Astrocyte (in vitro differentiated cells and primary cell): ENCODE measurements around the gene HMGN2. TPM values are rescaled to one million over a fixed set of nuclear protein-coding genes. Genes with fewer than 3 reads are reported as not detected.

Source experiments
- DNase-seq: peaks from one replicate; pipeline ENCODE4 v3.0.0-alpha.2; 2010; ENCODE audit warnings: low read depth
- FAIRE-seq: peaks from 2 replicates; lab custom pipeline; 2011; peaks lifted over from hg19 to GRCh38; lab: Jason Lieb, UNC
- H2AFZ ChIP-seq: 2 replicates; pipeline ENCODE4 v1.6.0; 2012; ENCODE audit warnings: low read depth, low read length, inconsistent platforms
- H3K27ac ChIP-seq: 2 replicates; pipeline ENCODE4 v1.5.1; 2011; ENCODE audit warnings: low read depth, low read length, inconsistent platforms
- H3K27me3 ChIP-seq: 2 replicates; pipeline ENCODE4 v1.6.0; 2011; ENCODE audit warnings: low read length, inconsistent platforms; ENCODE audit not compliant: insufficient read depth
- H3K36me3 ChIP-seq: 2 replicates; pipeline ENCODE4 v1.5.1; 2011; ENCODE audit warnings: low read length, inconsistent platforms; ENCODE audit not compliant: insufficient read depth
- H3K4me1 ChIP-seq: 2 replicates; pipeline ENCODE4 v1.5.1; 2011; ENCODE audit warnings: low read length, inconsistent platforms; ENCODE audit not compliant: insufficient read depth
- H3K4me2 ChIP-seq: 2 replicates; pipeline ENCODE4 v1.6.0; 2012; ENCODE audit warnings: low read length, inconsistent platforms
- H3K4me3 ChIP-seq: 2 replicates; pipeline ENCODE4 v1.5.1; 2011; ENCODE audit warnings: low read depth, mild to moderate bottlenecking, low read length, inconsistent platforms; ENCODE audit not compliant: insufficient read depth
- H3K79me2 ChIP-seq: 2 replicates; pipeline ENCODE4 v1.6.0; 2012; ENCODE audit warnings: mild to moderate bottlenecking, low read length, inconsistent platforms; ENCODE audit not compliant: insufficient read depth
- H3K9ac ChIP-seq: 2 replicates; pipeline ENCODE4 v1.6.0; 2012; ENCODE audit warnings: mild to moderate bottlenecking, low read length, inconsistent platforms
- H3K9me3 ChIP-seq: 2 replicates; pipeline ENCODE4 v1.5.1; 2012; ENCODE audit warnings: low read depth, mild to moderate bottlenecking, low read length, inconsistent platforms; ENCODE audit not compliant: insufficient read depth
- H4K20me1 ChIP-seq: 2 replicates; pipeline ENCODE4 v1.6.0; 2012; ENCODE audit warnings: low read length, inconsistent platforms; ENCODE audit not compliant: insufficient read depth
- H3K27ac Mint-ChIP-seq: one replicate; pipeline ENCODE4 v1.8.0; 2021; ENCODE audit warnings: mild to moderate bottlenecking, mixed read lengths; ENCODE audit not compliant: unreplicated experiment
- H3K27me3 Mint-ChIP-seq: one replicate; pipeline ENCODE4 v1.8.0; 2021; ENCODE audit warnings: low read depth, mixed read lengths; ENCODE audit not compliant: unreplicated experiment
- H3K36me3 Mint-ChIP-seq: one replicate; pipeline ENCODE4 v1.8.0; 2021; ENCODE audit warnings: low read depth, mixed read lengths; ENCODE audit not compliant: unreplicated experiment
- H3K4me1 Mint-ChIP-seq: one replicate; pipeline ENCODE4 v1.8.0; 2021; ENCODE audit warnings: low read depth, mixed read lengths; ENCODE audit not compliant: unreplicated experiment
- H3K4me3 Mint-ChIP-seq: one replicate; pipeline ENCODE4 v1.8.0; 2021; ENCODE audit warnings: mild to moderate bottlenecking, moderate library complexity, mixed read lengths; ENCODE audit not compliant: unreplicated experiment
- H3K9me3 Mint-ChIP-seq: one replicate; pipeline ENCODE4 v1.8.0; 2021; ENCODE audit warnings: mild to moderate bottlenecking, mixed read lengths; ENCODE audit not compliant: unreplicated experiment
- EZH2 ChIP-seq: IDR thresholded peaks from 2 replicates; pipeline ENCODE4 v1.6.1; 2012; ENCODE audit warnings: mild to moderate bottlenecking, low read length, inconsistent platforms; ENCODE audit not compliant: insufficient read depth
- total RNA-seq: library from RNA; stranded (reverse); gene quantifications from 2 replicates; pipeline ENCODE4 v1.2.1, GENCODE V29; 2021
- TF ChIP-seq, protein P1 (sequence below): IDR thresholded peaks from 2 replicates; pipeline ENCODE4 v1.5.1; 2011; ENCODE audit warnings: low read depth, mild to moderate bottlenecking, inconsistent platforms, low read length, moderate library complexity; ENCODE audit not compliant: insufficient read depth

The HMGN2 gene
- total RNA-seq, 1 donor from 2014 or later: 124 TPM

DNA sequence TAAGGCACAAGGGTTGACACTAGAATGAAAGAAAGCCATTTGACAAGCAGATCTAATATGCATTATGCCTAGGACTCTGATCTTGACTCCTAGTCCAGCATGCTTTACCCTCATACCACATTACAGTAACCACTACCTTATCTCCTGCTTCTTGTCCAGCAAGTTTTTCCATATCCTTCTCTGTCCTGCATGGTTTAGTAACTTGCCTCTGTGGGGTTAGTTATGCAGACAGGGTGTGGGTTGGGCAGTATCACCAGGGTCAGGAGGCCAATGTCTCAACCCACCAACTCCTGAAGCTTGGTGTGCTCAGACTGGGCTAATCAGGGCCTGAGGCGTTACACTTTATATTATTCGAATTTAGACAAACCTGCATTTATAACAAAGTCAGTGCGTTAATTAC lies 21.3 kb upstream of the HMGN2 start:
- no peak for TF ChIP-seq EZH2
- TF ChIP-seq, protein P1, sequence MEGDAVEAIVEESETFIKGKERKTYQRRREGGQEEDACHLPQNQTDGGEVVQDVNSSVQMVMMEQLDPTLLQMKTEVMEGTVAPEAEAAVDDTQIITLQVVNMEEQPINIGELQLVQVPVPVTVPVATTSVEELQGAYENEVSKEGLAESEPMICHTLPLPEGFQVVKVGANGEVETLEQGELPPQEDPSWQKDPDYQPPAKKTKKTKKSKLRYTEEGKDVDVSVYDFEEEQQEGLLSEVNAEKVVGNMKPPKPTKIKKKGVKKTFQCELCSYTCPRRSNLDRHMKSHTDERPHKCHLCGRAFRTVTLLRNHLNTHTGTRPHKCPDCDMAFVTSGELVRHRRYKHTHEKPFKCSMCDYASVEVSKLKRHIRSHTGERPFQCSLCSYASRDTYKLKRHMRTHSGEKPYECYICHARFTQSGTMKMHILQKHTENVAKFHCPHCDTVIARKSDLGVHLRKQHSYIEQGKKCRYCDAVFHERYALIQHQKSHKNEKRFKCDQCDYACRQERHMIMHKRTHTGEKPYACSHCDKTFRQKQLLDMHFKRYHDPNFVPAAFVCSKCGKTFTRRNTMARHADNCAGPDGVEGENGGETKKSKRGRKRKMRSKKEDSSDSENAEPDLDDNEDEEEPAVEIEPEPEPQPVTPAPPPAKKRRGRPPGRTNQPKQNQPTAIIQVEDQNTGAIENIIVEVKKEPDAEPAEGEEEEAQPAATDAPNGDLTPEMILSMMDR: no peak
- no peak overlapping the region for H2AFZ ChIP-seq
- Mint-ChIP-seq H3K27ac (no peak overlapping the region), H3K36me3 (peaks cover 25% of the 10 kb centered on the region), H3K4me1 (no peaks in the 10 kb centered on the region), H3K4me3 (no peak overlapping the region), H3K9me3 (no peaks in the 10 kb centered on the region), H3K27me3 (no peaks in the 10 kb centered on the region)
- no peaks in the 10 kb centered on the region for H3K9me3 ChIP-seq
- no peaks in the 10 kb centered on the region for H3K79me2 ChIP-seq
- DNase-seq: no peak
- no peak overlapping the region for H3K4me3 ChIP-seq
- no peak overlapping the region for H3K4me2 ChIP-seq
- peaks cover 6% of the 10 kb centered on the region for H4K20me1 ChIP-seq
- H3K4me1 ChIP-seq: no peaks in the 10 kb centered on the region
- H3K36me3 ChIP-seq: peaks cover 43% of the 10 kb centered on the region
- H3K9ac ChIP-seq: no peak overlapping the region
- H3K27ac ChIP-seq: no peak overlapping the region
- H3K27me3 ChIP-seq: no peaks in the 10 kb centered on the region
- FAIRE-seq: no peak

DNA sequence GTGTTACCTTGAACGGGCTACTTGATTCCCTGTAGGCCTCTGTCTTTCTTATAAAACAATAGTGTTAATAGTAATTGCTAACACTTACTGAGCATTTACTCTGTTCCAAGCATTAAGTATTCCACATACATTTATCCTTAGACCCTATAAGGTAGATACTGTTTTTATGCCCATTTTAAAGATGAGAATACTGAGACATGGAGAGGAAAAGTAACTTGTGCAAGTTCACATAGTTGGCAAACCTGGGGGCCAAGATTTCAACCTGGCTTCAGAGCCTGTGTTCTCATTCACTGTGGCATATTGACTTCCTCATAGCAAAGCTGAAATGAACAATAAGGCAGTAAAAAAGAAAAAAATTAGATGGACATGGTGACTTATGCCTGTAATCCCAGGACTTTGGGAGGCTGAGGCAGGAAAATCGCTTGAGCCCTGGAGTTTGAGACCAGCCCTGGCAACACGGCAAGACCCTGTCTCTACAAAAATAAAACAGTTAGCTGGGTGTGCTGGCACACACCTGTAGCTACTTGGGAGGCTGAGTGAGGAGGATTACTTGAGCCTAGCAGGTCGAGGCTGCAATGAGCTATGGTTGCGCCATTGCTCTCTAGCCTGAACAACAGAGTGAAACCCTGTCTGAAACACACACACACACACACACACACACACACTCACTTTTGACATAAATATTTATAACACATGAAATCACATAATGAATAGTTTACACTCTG lies 19.6 kb upstream of the HMGN2 start:
- H3K36me3 Mint-ChIP-seq: peaks cover 17% of the 10 kb centered on the region

More for the DNA sequence above, 19.6 kb upstream of the HMGN2 start:
- FAIRE-seq (no peak), DNase-seq (no peak)
- no peaks in the 10 kb centered on the region for H3K27me3 Mint-ChIP-seq
- no peak overlapping the region for H2AFZ ChIP-seq
- H3K27me3 ChIP-seq: no peaks in the 10 kb centered on the region
- H3K4me1 ChIP-seq: no peaks in the 10 kb centered on the region
- no peak overlapping the region for H3K4me2 ChIP-seq
- H3K27ac Mint-ChIP-seq: no peak overlapping the region
- no peak overlapping the region for H3K4me3 ChIP-seq
- H3K9ac ChIP-seq: no peak overlapping the region
- no peaks in the 10 kb centered on the region for H3K4me1 Mint-ChIP-seq
- no peak overlapping the region for H3K27ac ChIP-seq
- H4K20me1 ChIP-seq: peaks cover 6% of the 10 kb centered on the region
- H3K9me3 ChIP-seq: no peaks in the 10 kb centered on the region
- no peaks in the 10 kb centered on the region for H3K79me2 ChIP-seq
- H3K9me3 Mint-ChIP-seq: no peaks in the 10 kb centered on the region
- no peak for TF ChIP-seq EZH2
- TF ChIP-seq, protein P1: no peak
- peaks cover 35% of the 10 kb centered on the region for H3K36me3 ChIP-seq
- no peak overlapping the region for H3K4me3 Mint-ChIP-seq
